Stimulated activated CD8-positive, alpha-beta memory T cell treated with anti-CD3 and anti-CD28 coated beads, Interleukin-15, amount 100 ng/mL, for 24 hours (primary cell): ENCODE data around the gene PRPF6.
"Not testable (repeated sequence)": the region's sequence is repeated elsewhere in the genome, so short reads cannot be mapped to it uniquely, and the experiment has no call there.

Experiments used
- DNase-seq: peaks from one replicate; pipeline ENCODE4 v3.0.0-alpha.2; 2020; ENCODE audit warnings: low read depth

The PRPF6 gene

GRCh38 chr20:63973636-63974401 is 7.1 kb upstream of the PRPF6 start:
- peak; percentile 78 for DNase-seq

- no peak for DNase-seq
Measured at GRCh38 chr20:63974402-63975200, 6.3 kb upstream of the PRPF6 start.

- DNase-seq: not testable (repeated sequence)
Measured at GRCh38 chr20:63976511-63976910, 4.4 kb upstream of the PRPF6 start.

GRCh38 chr20:63976980-63977738 is 3.8 kb upstream of the PRPF6 start:
- no peak for DNase-seq

- DNase-seq: peak; percentile 22
Measured at GRCh38 chr20:63977739-63978276, 3.1 kb upstream of the PRPF6 start.

- no peak for DNase-seq
Measured at GRCh38 chr20:63978319-63979228, 2.4 kb upstream of the PRPF6 start.

GRCh38 chr20:63979229-63979556 is 1.7 kb upstream of the PRPF6 start:
- no peak for DNase-seq

GRCh38 chr20:63979557-63980316 is 1.2 kb upstream of the PRPF6 start, which contains the start of gene SAMD10:
Gene SAMD10 (minus strand): TSS chr20:63979642. CDS start chr20:63979467, 175 bp downstream.
- peak; percentile 50 for DNase-seq

- DNase-seq: no peak
Measured at GRCh38 chr20:63980317-63980805, 571 bp upstream of the PRPF6 start.

- DNase-seq: no peak
Measured at GRCh38 chr20:63982937-63983336, 2.0 kb downstream of the PRPF6 start.

- DNase-seq: no peak
Measured at GRCh38 chr20:64000906-64001305, 20.0 kb downstream of the PRPF6 start.

- no peak for DNase-seq
Measured at GRCh38 chr20:64001607-64002011, 20.7 kb downstream of the PRPF6 start.

- no peak for DNase-seq
Measured at GRCh38 chr20:64003960-64004725, 23.2 kb downstream of the PRPF6 start.

- no peak for DNase-seq
Measured at GRCh38 chr20:64005394-64005793, 24.5 kb downstream of the PRPF6 start.

GRCh38 chr20:64006490-64006889 is 25.6 kb downstream of the PRPF6 start:
- no peak for DNase-seq

GRCh38 chr20:64006902-64007301 is 26.0 kb downstream of the PRPF6 start:
- no peak for DNase-seq

GRCh38 chr20:64009811-64010387 is 29.0 kb downstream of the PRPF6 start:
- DNase-seq: no peak

- DNase-seq: no peak
Measured at GRCh38 chr20:64010711-64011237, 29.8 kb downstream of the PRPF6 start.

GRCh38 chr20:64011366-64011779 is 30.4 kb downstream of the PRPF6 start:
- no peak for DNase-seq
